Neural progenitor cell (in vitro differentiated cells): ENCODE data around the gene KCNC1.

Source experiments
- EZH2phosphoT487 ChIP-seq: fragments of 200-600 bp; sonication (generic); IDR thresholded peaks from 2 replicates; pipeline ENCODE4 v1.6.1; 2017; ENCODE audit warnings: antibody characterized with exemption
- TF ChIP-seq, protein P1 (sequence below): fragments of 200-600 bp; sonication (generic); IDR thresholded peaks from 2 replicates; pipeline ENCODE4 v1.5.1; 2017; ENCODE audit warnings: antibody characterized with exemption, mild to moderate bottlenecking

DNA sequence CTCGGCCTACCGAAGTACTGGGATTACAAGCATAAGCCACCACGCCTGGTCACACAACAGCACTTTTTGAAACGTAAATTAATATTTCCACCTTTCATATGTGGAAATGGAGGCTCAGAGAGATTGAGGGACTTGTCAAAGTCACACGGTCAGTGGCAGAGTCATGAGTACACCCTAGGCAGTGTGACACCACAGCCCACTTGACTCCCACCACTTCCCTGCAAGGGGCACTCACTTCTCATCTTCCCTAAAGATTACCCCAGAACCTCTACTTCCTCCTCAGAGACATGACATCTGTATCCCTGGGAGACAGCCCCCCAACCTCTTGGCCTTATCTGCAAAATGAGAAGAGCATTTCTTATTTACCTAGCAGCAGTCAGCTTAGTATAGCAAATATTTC, 31.7 kb upstream of the KCNC1 start:
- TF ChIP-seq EZH2phosphoT487: no peak
- TF ChIP-seq, protein P1, sequence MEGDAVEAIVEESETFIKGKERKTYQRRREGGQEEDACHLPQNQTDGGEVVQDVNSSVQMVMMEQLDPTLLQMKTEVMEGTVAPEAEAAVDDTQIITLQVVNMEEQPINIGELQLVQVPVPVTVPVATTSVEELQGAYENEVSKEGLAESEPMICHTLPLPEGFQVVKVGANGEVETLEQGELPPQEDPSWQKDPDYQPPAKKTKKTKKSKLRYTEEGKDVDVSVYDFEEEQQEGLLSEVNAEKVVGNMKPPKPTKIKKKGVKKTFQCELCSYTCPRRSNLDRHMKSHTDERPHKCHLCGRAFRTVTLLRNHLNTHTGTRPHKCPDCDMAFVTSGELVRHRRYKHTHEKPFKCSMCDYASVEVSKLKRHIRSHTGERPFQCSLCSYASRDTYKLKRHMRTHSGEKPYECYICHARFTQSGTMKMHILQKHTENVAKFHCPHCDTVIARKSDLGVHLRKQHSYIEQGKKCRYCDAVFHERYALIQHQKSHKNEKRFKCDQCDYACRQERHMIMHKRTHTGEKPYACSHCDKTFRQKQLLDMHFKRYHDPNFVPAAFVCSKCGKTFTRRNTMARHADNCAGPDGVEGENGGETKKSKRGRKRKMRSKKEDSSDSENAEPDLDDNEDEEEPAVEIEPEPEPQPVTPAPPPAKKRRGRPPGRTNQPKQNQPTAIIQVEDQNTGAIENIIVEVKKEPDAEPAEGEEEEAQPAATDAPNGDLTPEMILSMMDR: no peak
